Ovary (tissue), 9 donors: Measurements from ENCODE around the gene FAM13A. TPM values are rescaled to one million over a fixed set of nuclear protein-coding genes. Genes with fewer than 3 reads are reported as not detected.
"Not testable (repeated sequence)": the region's sequence is repeated elsewhere in the genome, so short reads cannot be mapped to it uniquely, and the experiment has no call there.

Experiments used
- DNase-seq, 5 donors: peaks; one replicate each; pipeline ENCODE4 v3.0.0-alpha.2; 2019 to 2020
- H3K27ac ChIP-seq, 2 donors: fragments of 200-600 bp; one replicate each; pipeline versions ENCODE4 v1.5.1 to v1.8.0; 2019 to 2022
- H3K27me3 ChIP-seq: fragments of 200-600 bp; one replicate; pipeline ENCODE4 v1.8.0; 2022
- H3K36me3 ChIP-seq: fragments of 200-600 bp; sonication (generic); one replicate; pipeline ENCODE4 v1.5.1; 2019
- H3K4me1 ChIP-seq: one replicate; pipeline ENCODE4 v1.8.1; 2013; ENCODE audit warnings: mild to moderate bottlenecking, moderate library complexity; ENCODE audit not compliant: insufficient read depth
- H3K4me3 ChIP-seq: fragments of 200-600 bp; sonication (generic); one replicate; pipeline ENCODE4 v1.5.1; 2017
- H3K9me3 ChIP-seq, 2 donors: fragments of 200-600 bp in 1 of 2; sonication (generic) in 1 of 2; one replicate each; pipeline versions ENCODE4 v1.5.1 to v1.8.1; 2013 to 2019; ENCODE audit warnings: mild to moderate bottlenecking in 1 of 2, moderate library complexity in 1 of 2
- CTCF ChIP-seq, 3 donors: fragments of 450-650 bp in 2 of 3; fragments of 200-600 bp in 1 of 3; IDR thresholded peaks; one replicate each; pipeline versions ENCODE4 v1.5.1 to v1.8.0; 2016 to 2022; ENCODE audit warnings: antibody characterized with exemption in 3 of 3, mild to moderate bottlenecking in 1 of 3
- EP300 ChIP-seq: sonication (generic); formaldehyde crosslinking; IDR thresholded peaks from one replicate; pipeline ENCODE4 v1.6.1; 2017; ENCODE audit warnings: antibody characterized with exemption
- POLR2A ChIP-seq: fragments of 450-650 bp; IDR thresholded peaks from one replicate; pipeline ENCODE4 v1.6.1; 2017; ENCODE audit warnings: antibody characterized with exemption, mild to moderate bottlenecking, moderate library complexity
- WGBS, 3 donors: extraction: QIAGEN DNeasy Blood & Tissue Kit in 1 of 3; methylation state at CpG; one replicate each; pipeline versions ENCODE4 v1.1.5 to v1.1.7; 2013 to 2017; 5-methylcytosine and 5-hydroxymethylcytosine counted together
- intact Hi-C, 4 donors: fragments of 100-400 bp; cut with DNase I; formaldehyde crosslinking; loops; one replicate each; pipeline versions ENCODE4 v1.11.0 to v1.15.1; 2022 to 2023
- polyA plus RNA-seq, 2 donors: library from polyadenylated mRNA; stranded (reverse); fragments of 200-250 nt in 1 of 2; fragments of 350-450 nt in 1 of 2; fragmentation: Illumina TruSeq in 1 of 2; extraction: RNeasy Lipid Tissue Mini Kit (QIAGEN cat#74804) in 1 of 2; gene quantifications; one replicate each; pipeline ENCODE4 v1.2.3, GENCODE V29; 2013 to 2014
- total RNA-seq, 7 donors: library from RNA; depleted of rRNA in 2 of 7; stranded (reverse); fragments of >200 nt in 2 of 7; fragmentation: NEBNext Ultra II Directional in 3 of 7; extraction: Animal tissue kit (Norgen Biotek cat#: 25700) in 3 of 7; gene quantifications; one replicate each; pipeline versions ENCODE4 v1.1.0 to v1.2.4, GENCODE V29; 2016 to 2023
- donor health status: DM: no; HTN: no; CAD: no; lungs with moderate emphysema.
- donor health status: DM: no; HTN: no; CAD: no.
- donor health status: Bipolar disorder and iron deficiency.
- donor health status: DM: yes; HTN: yes; CAD: no.
- donor health status: DM: no; HTN: no; CAD: no.
- donor health status: DM: yes; HTN: yes; CAD: no.

FAM13A gene
- total and polyA plus RNA-seq, 9 donors, result 16.7 to 51.8 (median 38.0) TPM

GRCh38 chr4:88995874-88996273 lies 61.1 kb downstream of the FAM13A start:
- H3K36me3 ChIP-seq, result no peaks in the 10 kb centered on the region
- H3K9me3 ChIP-seq, result no peaks in the 10 kb centered on the region
- no peaks in the 10 kb centered on the region for H3K27me3 ChIP-seq
- no peak overlapping the region for H3K27ac ChIP-seq
- TF ChIP-seq POLR2A (no peak), CTCF (IDR thresholded peaks at IDR 0.05) (no peak), EP300 (no peak)
- intact Hi-C loops, result no loop called here
- no peak overlapping the region for H3K4me3 ChIP-seq
- no peak for DNase-seq
- 95 to 98% (median 96%) methylated on average over 1 of the region's 1 CpG for WGBS, 3 donors
- no peaks in the 10 kb centered on the region for H3K4me1 ChIP-seq

GRCh38 chr4:88995257-88995656 lies 61.7 kb downstream of the FAM13A start:
- H3K4me1 ChIP-seq, H3K9me3 ChIP-seq, DNase-seq, intact Hi-C loops, H3K4me3 ChIP-seq, H3K36me3 ChIP-seq, H3K27ac ChIP-seq, H3K27me3 ChIP-seq: not testable (repeated sequence)
- WGBS, 3 donors, result 97 to 100% (median 100%) methylated on average over 1 of the region's 1 CpG

GRCh38 chr4:88993246-88993645 lies 63.7 kb downstream of the FAM13A start:
- TF ChIP-seq EP300, result no peak
- DNase-seq, result no peak
- no peak overlapping the region for H3K4me3 ChIP-seq
- H3K27me3 ChIP-seq, result no peaks in the 10 kb centered on the region
- no peak overlapping the region for H3K27ac ChIP-seq
- no peaks in the 10 kb centered on the region for H3K36me3 ChIP-seq
- WGBS, 3 donors, result 67 to 87% (median 73%) methylated on average over 2 of the region's 2 CpGs
- H3K4me1 ChIP-seq, result no peaks in the 10 kb centered on the region
- intact Hi-C loops, result no loop called here
- no peaks in the 10 kb centered on the region for H3K9me3 ChIP-seq

- no peaks in the 10 kb centered on the region for H3K4me1 ChIP-seq
- H3K27ac ChIP-seq, result no peak overlapping the region
- TF ChIP-seq EP300, result no peak
- no peak for TF ChIP-seq CTCF (IDR thresholded peaks at IDR 0.05)
- no peak for TF ChIP-seq POLR2A
- DNase-seq, result no peak
- H3K27me3 ChIP-seq, result no peaks in the 10 kb centered on the region
- no peaks in the 10 kb centered on the region for H3K36me3 ChIP-seq
- intact Hi-C loops, result no loop called here
- no peak overlapping the region for H3K4me3 ChIP-seq
- no peaks in the 10 kb centered on the region for H3K9me3 ChIP-seq
Observed at GRCh38 chr4:88991746-88992145, 65.2 kb downstream of the FAM13A start.

GRCh38 chr4:88989990-88990389 lies 67.0 kb downstream of the FAM13A start:
- WGBS, 3 donors, result 84 to 92% (median 87%) methylated on average over 1 of the region's 1 CpG
- TF ChIP-seq CTCF (IDR thresholded peaks at IDR 0.05) (no peak), EP300 (no peak), POLR2A (no peak)
- H3K36me3 ChIP-seq, result no peaks in the 10 kb centered on the region
- no peaks in the 10 kb centered on the region for H3K27me3 ChIP-seq
- H3K9me3 ChIP-seq, result no peaks in the 10 kb centered on the region
- no peaks in the 10 kb centered on the region for H3K4me1 ChIP-seq
- intact Hi-C loops, result loop anchor here in 1 of 4 donors (10.0 kb wide), 1 partner anchor 1975 kb away; no protein-coding TSS in a partner anchor
- no peak for DNase-seq
- H3K4me3 ChIP-seq, result no peak overlapping the region
- H3K27ac ChIP-seq, result no peak overlapping the region
